H9 (cell line): ENCODE results near the gene SUSD2. TPM values are rescaled to one million over a fixed set of nuclear protein-coding genes. Genes with fewer than 3 reads are reported as not detected.
A peak's percentile ranks its signal among the peaks of the same experiment; 100 is the strongest.

Experiments used
- DNase-seq: peaks from one replicate; pipeline ENCODE4 v3.0.0-alpha.2; 2017
- H2AFZ ChIP-seq: one replicate; pipeline ENCODE4 v1.6.1; 2013; ENCODE audit warnings: mild to moderate bottlenecking, low read length, control low read depth, moderate library complexity
- H2AK5ac ChIP-seq: 2 replicates; pipeline ENCODE4 v1.6.1; 2013; ENCODE audit warnings: low read length, control low read depth, mixed read lengths; ENCODE audit not compliant: insufficient read length
- H2BK120ac ChIP-seq: one replicate; pipeline ENCODE4 v1.6.1; 2013; ENCODE audit warnings: low read depth, mild to moderate bottlenecking, low read length, control low read depth, inconsistent platforms; ENCODE audit not compliant: poor library complexity, severe bottlenecking
- H2BK12ac ChIP-seq: 2 replicates; pipeline ENCODE4 v1.6.1; 2013; ENCODE audit warnings: low read length, control low read depth, mixed read lengths, low read depth; ENCODE audit not compliant: insufficient read length
- H2BK15ac ChIP-seq: 2 replicates; pipeline ENCODE4 v1.6.1; 2013; ENCODE audit warnings: low read depth, low read length, control low read depth
- H2BK20ac ChIP-seq: one replicate; pipeline ENCODE4 v1.6.1; 2013; ENCODE audit warnings: low read depth, mild to moderate bottlenecking, low read length, control low read depth, inconsistent platforms; ENCODE audit not compliant: poor library complexity, severe bottlenecking
- H2BK5ac ChIP-seq: 2 replicates; pipeline ENCODE4 v1.6.1; 2013; ENCODE audit warnings: low read length, control low read depth, mixed read lengths; ENCODE audit not compliant: insufficient read length
- H3K14ac ChIP-seq: 2 replicates; pipeline ENCODE4 v1.6.1; 2013; ENCODE audit warnings: low read length, control low read depth; ENCODE audit not compliant: insufficient read depth
- H3K18ac ChIP-seq: 2 replicates; pipeline ENCODE4 v1.6.1; 2013; ENCODE audit warnings: low read depth, mild to moderate bottlenecking, mixed read lengths, low read length, control low read depth; ENCODE audit not compliant: insufficient read length
- H3K23ac ChIP-seq: 2 replicates; pipeline ENCODE4 v1.6.1; 2013; ENCODE audit warnings: low read length, control low read depth, mixed read lengths, low read depth; ENCODE audit not compliant: insufficient read length
- H3K23me2 ChIP-seq: 2 replicates; pipeline ENCODE4 v1.6.1; 2013; ENCODE audit warnings: low read depth, mild to moderate bottlenecking, mixed read lengths, low read length, control low read depth; ENCODE audit not compliant: insufficient read length, poor library complexity, severe bottlenecking
- H3K27ac ChIP-seq: 2 replicates; pipeline ENCODE4 v1.5.1; 2013; ENCODE audit warnings: low read length, control low read depth, mixed read lengths, low read depth; ENCODE audit not compliant: insufficient read length
- H3K27me3 ChIP-seq: 2 replicates; pipeline ENCODE4 v1.6.1; 2013; ENCODE audit warnings: low read length, control low read depth, inconsistent platforms; ENCODE audit not compliant: insufficient read depth
- H3K4ac ChIP-seq: 2 replicates; pipeline ENCODE4 v1.6.1; 2013; ENCODE audit warnings: low read depth, mild to moderate bottlenecking, control low read depth, inconsistent platforms, low read length, moderate library complexity
- H3K4me1 ChIP-seq: 2 replicates; pipeline ENCODE4 v1.6.1; 2013; ENCODE audit warnings: low read length, control low read depth, inconsistent platforms; ENCODE audit not compliant: insufficient read depth
- H3K4me2 ChIP-seq: 2 replicates; pipeline ENCODE4 v1.6.1; 2013; ENCODE audit warnings: low read length, control low read depth, mixed read lengths; ENCODE audit not compliant: insufficient read length, insufficient read depth
- H3K56ac ChIP-seq: 2 replicates; pipeline ENCODE4 v1.6.1; 2013; ENCODE audit warnings: low read depth, mild to moderate bottlenecking, mixed read lengths, low read length, control low read depth; ENCODE audit not compliant: insufficient read length
- H3K79me1 ChIP-seq: 2 replicates; pipeline ENCODE4 v1.6.1; 2013; ENCODE audit warnings: low read depth, mild to moderate bottlenecking, moderate library complexity, low read length, control low read depth, inconsistent platforms; ENCODE audit not compliant: insufficient read depth, poor library complexity, severe bottlenecking
- H3K79me2 ChIP-seq: 2 replicates; pipeline ENCODE4 v1.6.1; 2013; ENCODE audit warnings: low read length, control low read depth, inconsistent platforms; ENCODE audit not compliant: insufficient read depth
- H3K9ac ChIP-seq: 2 replicates; pipeline ENCODE4 v1.6.1; 2013; ENCODE audit warnings: low read length, control low read depth, mixed read lengths; ENCODE audit not compliant: insufficient read length; ENCODE audit errors: extremely low read depth
- H3K9me3 ChIP-seq: one replicate; pipeline ENCODE4 v1.6.1; 2013; ENCODE audit warnings: low read depth, low read length, inconsistent platforms; ENCODE audit not compliant: control insufficient read depth
- H3T11ph ChIP-seq: one replicate; pipeline ENCODE4 v1.6.1; 2013; ENCODE audit warnings: mild to moderate bottlenecking, low read length, control low read depth, inconsistent platforms
- H4K20me1 ChIP-seq: one replicate; pipeline ENCODE4 v1.6.1; 2013; ENCODE audit not compliant: control insufficient read depth, insufficient read length, insufficient read depth
- H4K5ac ChIP-seq: 2 replicates; pipeline ENCODE4 v1.6.1; 2013; ENCODE audit warnings: low read depth, mild to moderate bottlenecking, mixed read lengths, low read length, control low read depth; ENCODE audit not compliant: insufficient read length
- H4K8ac ChIP-seq: replicated peaks from 2 replicates; pipeline ENCODE4 v1.6.1; 2013; ENCODE audit warnings: low read length, control low read depth, mixed read lengths, low read depth; ENCODE audit not compliant: insufficient read length
- H4K91ac ChIP-seq: 2 replicates; pipeline ENCODE4 v1.6.1; 2013; ENCODE audit warnings: low read depth, mild to moderate bottlenecking, moderate library complexity, mixed read lengths, low read length, control low read depth; ENCODE audit not compliant: insufficient read length
- H3K27ac Mint-ChIP-seq, 3 experiments: 2 replicates in 2 of 3; 3 replicates in 1 of 3; pipeline ENCODE4 v1.8.0; 2020 to 2021; ENCODE audit warnings: mixed read lengths in 3 of 3, mild to moderate bottlenecking in 1 of 3, moderate library complexity in 1 of 3
- H3K27me3 Mint-ChIP-seq: 2 replicates; pipeline ENCODE4 v1.8.0; 2021; ENCODE audit warnings: low read depth, mild to moderate bottlenecking, moderate library complexity, mixed read lengths
- H3K36me3 Mint-ChIP-seq, 3 experiments: 2 replicates in 2 of 3; 3 replicates in 1 of 3; pipeline ENCODE4 v1.8.0; 2020 to 2021; ENCODE audit warnings: low read depth in 3 of 3, mixed read lengths in 3 of 3; ENCODE audit not compliant: insufficient read depth in 1 of 3
- H3K4me1 Mint-ChIP-seq, 2 experiments: 2 replicates each; pipeline ENCODE4 v1.8.0; 2020; ENCODE audit warnings: mixed read lengths in 2 of 2
- H3K4me3 Mint-ChIP-seq, 2 experiments: 2 replicates in 1 of 2; 3 replicates in 1 of 2; pipeline ENCODE4 v1.8.0; 2020 to 2021; ENCODE audit warnings: mild to moderate bottlenecking in 2 of 2, mixed read lengths in 2 of 2, moderate library complexity in 1 of 2
- H3K9me3 Mint-ChIP-seq, 2 experiments: 2 replicates in 1 of 2; 3 replicates in 1 of 2; pipeline ENCODE4 v1.8.0; 2020; ENCODE audit warnings: mild to moderate bottlenecking in 2 of 2, mixed read lengths in 2 of 2, moderate library complexity in 1 of 2
- WGBS: extraction: QIAGEN DNeasy Blood & Tissue Kit; methylation state at CpG from one replicate; pipeline ENCODE4 v1.1.7; 2013; ENCODE audit warnings: missing lambda C conversion rate, low lambda C conversion rate, mixed read lengths; ENCODE audit not compliant: insufficient read length; ENCODE audit errors: extremely low coverage; 5-methylcytosine and 5-hydroxymethylcytosine counted together
- total RNA-seq: library from RNA; stranded (reverse); gene quantifications from 2 replicates; pipeline ENCODE4 v1.2.1, GENCODE V29; 2021
- TF ChIP-seq, protein P1 (sequence below): fragments of 200-600 bp; sonication (generic); conservative IDR thresholded peaks from 3 replicates; pipeline ENCODE4 v1.8.0; 2021; ENCODE audit warnings: antibody characterized with exemption, mild to moderate bottlenecking

SUSD2 gene
- total RNA-seq, 1 experiment from 2014 or later: 4.2 TPM

DNA sequence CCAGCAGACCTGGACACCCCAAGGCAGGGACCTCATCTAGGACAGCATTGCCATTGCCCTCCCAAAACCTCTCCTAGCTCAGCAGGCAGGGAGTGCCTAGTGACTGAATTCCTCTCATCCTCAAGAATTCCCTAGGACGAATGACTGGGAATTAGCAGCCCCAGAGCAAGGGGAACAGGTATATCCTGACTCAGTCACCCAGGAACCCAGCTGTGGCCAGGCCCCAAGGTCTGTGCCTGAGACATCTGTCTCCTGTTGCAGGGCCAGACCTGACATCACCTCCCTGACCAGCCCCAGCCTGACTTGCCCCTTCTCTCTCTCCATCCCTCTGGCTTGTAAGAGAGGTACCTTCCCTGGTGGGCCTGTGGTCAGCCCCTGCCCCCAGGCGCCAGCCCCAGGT is 39.0 kb upstream of the SUSD2 start:
- Histone ChIP-seq H3K79me1 (no peaks in the 10 kb centered on the region), H3T11ph (no peak overlapping the region), H3K56ac (no peak overlapping the region), H4K5ac (no peak overlapping the region), H3K9ac (no peak overlapping the region), H4K20me1 (no peaks in the 10 kb centered on the region), H3K27ac (no peak overlapping the region), H2BK120ac (no peak overlapping the region), H4K8ac (no peak overlapping the region), H3K79me2 (no peaks in the 10 kb centered on the region), H2BK12ac (no peak overlapping the region), H2BK20ac (no peak overlapping the region), H2BK15ac (no peak overlapping the region), H3K4ac (no peak overlapping the region), H3K4me1 (peaks cover 9% of the 10 kb centered on the region), H3K18ac (no peak overlapping the region), H3K23me2 (no peaks in the 10 kb centered on the region), H2BK5ac (no peak overlapping the region), H3K27me3 (no peaks in the 10 kb centered on the region), H3K14ac (no peak overlapping the region), H3K4me2 (no peak overlapping the region), H3K9me3 (no peaks in the 10 kb centered on the region), H2AFZ (no peak overlapping the region), H3K23ac (no peak overlapping the region), H4K91ac (no peak overlapping the region), H2AK5ac (no peak overlapping the region)
- H3K9me3 Mint-ChIP-seq: no peaks in the 10 kb centered on the region
- peak overlapping the region in 1 of 3 experiments; percentile 80; a peak in 2 of 7 replicates for H3K27ac Mint-ChIP-seq
- no CpG with 5 or more reads among the region's 2 CpGs for WGBS
- no peaks in the 10 kb centered on the region for H3K27me3 Mint-ChIP-seq
- H3K4me3 Mint-ChIP-seq: no peak overlapping the region; a peak in 1 of 5 replicates
- peaks cover 1 to 18% (median 13%) of the 10 kb centered on the region in 3 experiments; a peak in 6 of 7 replicates for H3K36me3 Mint-ChIP-seq
- H3K4me1 Mint-ChIP-seq: peaks cover 17 to 22% of the 10 kb centered on the region in 2 experiments
- TF ChIP-seq, protein P1, sequence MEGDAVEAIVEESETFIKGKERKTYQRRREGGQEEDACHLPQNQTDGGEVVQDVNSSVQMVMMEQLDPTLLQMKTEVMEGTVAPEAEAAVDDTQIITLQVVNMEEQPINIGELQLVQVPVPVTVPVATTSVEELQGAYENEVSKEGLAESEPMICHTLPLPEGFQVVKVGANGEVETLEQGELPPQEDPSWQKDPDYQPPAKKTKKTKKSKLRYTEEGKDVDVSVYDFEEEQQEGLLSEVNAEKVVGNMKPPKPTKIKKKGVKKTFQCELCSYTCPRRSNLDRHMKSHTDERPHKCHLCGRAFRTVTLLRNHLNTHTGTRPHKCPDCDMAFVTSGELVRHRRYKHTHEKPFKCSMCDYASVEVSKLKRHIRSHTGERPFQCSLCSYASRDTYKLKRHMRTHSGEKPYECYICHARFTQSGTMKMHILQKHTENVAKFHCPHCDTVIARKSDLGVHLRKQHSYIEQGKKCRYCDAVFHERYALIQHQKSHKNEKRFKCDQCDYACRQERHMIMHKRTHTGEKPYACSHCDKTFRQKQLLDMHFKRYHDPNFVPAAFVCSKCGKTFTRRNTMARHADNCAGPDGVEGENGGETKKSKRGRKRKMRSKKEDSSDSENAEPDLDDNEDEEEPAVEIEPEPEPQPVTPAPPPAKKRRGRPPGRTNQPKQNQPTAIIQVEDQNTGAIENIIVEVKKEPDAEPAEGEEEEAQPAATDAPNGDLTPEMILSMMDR: no peak
- no peak for DNase-seq
